ENCODE data around the gene WDR27.
A peak's percentile ranks its signal among the peaks of the same experiment; 100 is the strongest.

WDR27 gene

DNA sequence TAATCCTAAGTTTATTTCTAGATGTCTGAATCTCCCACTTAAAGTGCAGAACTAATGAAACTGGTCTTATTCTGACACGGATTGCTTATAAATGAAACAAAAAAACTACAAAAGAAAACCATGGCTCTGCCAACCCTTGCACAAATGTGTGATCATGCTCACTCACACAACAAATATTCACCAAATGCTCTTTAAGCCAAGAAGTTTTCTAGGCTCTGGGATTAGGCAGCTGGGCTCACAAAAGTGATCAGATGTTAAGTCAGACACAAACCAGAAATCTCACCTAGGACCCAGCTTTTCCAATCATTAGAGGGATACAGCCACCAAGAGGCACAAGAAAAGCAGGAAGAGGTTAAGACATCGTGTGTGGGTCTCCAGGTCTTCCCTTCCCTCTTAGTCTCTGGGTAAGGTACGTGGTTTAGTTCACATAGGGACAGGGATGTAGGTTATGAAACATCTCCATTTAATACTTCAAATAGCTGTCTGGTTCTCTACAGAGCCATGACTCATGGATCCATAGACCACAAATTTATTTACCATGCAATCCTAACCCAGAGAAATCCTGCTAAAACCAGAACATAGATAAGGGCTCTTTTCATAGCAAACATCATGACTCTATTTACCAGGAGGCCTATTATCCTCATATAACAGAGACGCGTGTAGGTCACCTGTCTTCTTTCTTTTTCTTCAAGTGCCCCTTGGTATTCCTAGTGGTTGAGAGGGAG, 165.2 kb downstream of the WDR27 start:
- no CpG with 5 or more reads among the region's 5 CpGs for WGBS, 2 donors (ENCODE audit: extremely low coverage in 2 of 2, insufficient read length in 2 of 2, insufficient replicate concordance in 1 of 2)
- Histone ChIP-seq H4K91ac (ENCODE audit: low read depth, low read length, poor library complexity) (no peak overlapping the region), H2BK5ac (ENCODE audit: low read length) (no peak overlapping the region), H3K14ac (ENCODE audit: low read length) (no peak overlapping the region), H3K79me1 (ENCODE audit: low read depth, low read length) (peaks cover 2% of the 10 kb centered on the region), H2AFZ (ENCODE audit: low read length) (no peak overlapping the region), H4K8ac (ENCODE audit: low read depth, low read length) (no peak overlapping the region), H3K36me3 (replicated peaks in 1 of 2; ENCODE audit: control insufficient read depth in 2 of 2, insufficient read depth in 2 of 2, low read length in 2 of 2) (peaks cover 0 to 3% of the 10 kb centered on the region in 2 donors), H3K4me3 (ENCODE audit: low read length in 2 of 2) (no peak overlapping the region), H3K4me1 (ENCODE audit: control insufficient read depth in 2 of 2, insufficient read depth in 1 of 2, low read depth in 1 of 2, low read length in 2 of 2) (no peaks in the 10 kb centered on the region), H2BK120ac (ENCODE audit: low read depth, low read length) (no peak overlapping the region), H3K4me2 (ENCODE audit: insufficient read depth, low read length, poor library complexity, severe bottlenecking) (no peak overlapping the region), H3K9ac (ENCODE audit: low read depth, low read length, poor library complexity) (no peak overlapping the region), H3K27me3 (ENCODE audit: control insufficient read depth in 3 of 3, insufficient read depth in 3 of 3, low read depth in 1 of 3, low read length in 3 of 3) (no peaks in the 10 kb centered on the region), H2AK5ac (ENCODE audit: low read depth, low read length) (no peak overlapping the region), H3K4ac (ENCODE audit: low read length) (no peak overlapping the region), H3K18ac (ENCODE audit: low read length) (no peak overlapping the region), H3K23ac (ENCODE audit: low read depth, low read length, poor library complexity) (no peak overlapping the region), H2BK12ac (ENCODE audit: low read length) (no peak overlapping the region), H2BK15ac (ENCODE audit: low read length) (no peak overlapping the region), H3K27ac (replicated peaks; ENCODE audit: low read length) (no peak overlapping the region), H3K9me3 (replicated peaks in 1 of 2; ENCODE audit: control insufficient read depth in 2 of 2, insufficient read depth in 1 of 2, low read depth in 1 of 2, low read length in 2 of 2) (peaks cover 8 to 32% of the 10 kb centered on the region in 2 donors)
- DNase-seq (ENCODE audit: low spot score), result no peak

DNA sequence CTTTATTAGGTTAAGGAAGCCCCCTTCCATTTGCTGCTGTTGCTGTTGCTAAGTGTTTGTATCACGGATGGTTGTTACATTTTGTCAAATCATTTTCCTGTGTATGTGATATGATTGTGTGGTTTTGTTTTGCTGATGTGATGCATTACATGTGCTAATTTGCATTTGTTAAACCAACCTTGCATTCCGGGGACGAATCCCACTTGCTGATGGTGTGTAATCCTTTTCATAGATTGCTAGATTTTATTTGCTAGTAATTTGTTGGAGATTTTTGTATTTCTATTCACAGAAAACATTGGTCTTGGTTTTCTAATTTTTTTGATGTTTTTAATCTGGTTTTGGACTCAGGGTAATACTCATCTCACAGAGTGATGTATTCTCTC, 167.8 kb downstream of the WDR27 start:
- Histone ChIP-seq H3K4ac (ENCODE audit: low read length) (no peak overlapping the region), H2AFZ (ENCODE audit: low read length) (no peak overlapping the region), H3K18ac (ENCODE audit: low read length) (no peak overlapping the region), H3K4me2 (ENCODE audit: insufficient read depth, low read length, poor library complexity, severe bottlenecking) (no peak overlapping the region), H3K79me1 (ENCODE audit: low read depth, low read length) (peaks cover 2% of the 10 kb centered on the region), H4K91ac (ENCODE audit: low read depth, low read length, poor library complexity) (no peak overlapping the region), H3K4me1 (ENCODE audit: control insufficient read depth in 2 of 2, insufficient read depth in 1 of 2, low read depth in 1 of 2, low read length in 2 of 2) (peaks cover 2 to 3% of the 10 kb centered on the region in 2 donors), H3K36me3 (replicated peaks in 1 of 2; ENCODE audit: control insufficient read depth in 2 of 2, insufficient read depth in 2 of 2, low read length in 2 of 2) (peaks cover 0 to 3% of the 10 kb centered on the region in 2 donors), H2BK12ac (ENCODE audit: low read length) (no peak overlapping the region), H3K27ac (replicated peaks; ENCODE audit: low read length) (no peak overlapping the region), H3K4me3 (ENCODE audit: low read length in 2 of 2) (no peak overlapping the region), H2BK5ac (ENCODE audit: low read length) (no peak overlapping the region), H4K8ac (ENCODE audit: low read depth, low read length) (no peak overlapping the region), H2BK15ac (ENCODE audit: low read length) (no peak overlapping the region), H3K9me3 (replicated peaks in 1 of 2; ENCODE audit: control insufficient read depth in 2 of 2, insufficient read depth in 1 of 2, low read depth in 1 of 2, low read length in 2 of 2) (peaks cover 8 to 32% of the 10 kb centered on the region in 2 donors), H3K9ac (ENCODE audit: low read depth, low read length, poor library complexity) (no peak overlapping the region), H3K27me3 (ENCODE audit: control insufficient read depth in 3 of 3, insufficient read depth in 3 of 3, low read depth in 1 of 3, low read length in 3 of 3) (no peaks in the 10 kb centered on the region), H2BK120ac (ENCODE audit: low read depth, low read length) (no peak overlapping the region), H3K14ac (ENCODE audit: low read length) (no peak overlapping the region), H3K23ac (ENCODE audit: low read depth, low read length, poor library complexity) (no peak overlapping the region), H2AK5ac (ENCODE audit: low read depth, low read length) (no peak overlapping the region)
- no peak for DNase-seq (ENCODE audit: low spot score)
- WGBS, 2 donors (ENCODE audit: extremely low coverage in 2 of 2, insufficient read length in 2 of 2, insufficient replicate concordance in 1 of 2), result no CpG with 5 or more reads among the region's 3 CpGs

DNA sequence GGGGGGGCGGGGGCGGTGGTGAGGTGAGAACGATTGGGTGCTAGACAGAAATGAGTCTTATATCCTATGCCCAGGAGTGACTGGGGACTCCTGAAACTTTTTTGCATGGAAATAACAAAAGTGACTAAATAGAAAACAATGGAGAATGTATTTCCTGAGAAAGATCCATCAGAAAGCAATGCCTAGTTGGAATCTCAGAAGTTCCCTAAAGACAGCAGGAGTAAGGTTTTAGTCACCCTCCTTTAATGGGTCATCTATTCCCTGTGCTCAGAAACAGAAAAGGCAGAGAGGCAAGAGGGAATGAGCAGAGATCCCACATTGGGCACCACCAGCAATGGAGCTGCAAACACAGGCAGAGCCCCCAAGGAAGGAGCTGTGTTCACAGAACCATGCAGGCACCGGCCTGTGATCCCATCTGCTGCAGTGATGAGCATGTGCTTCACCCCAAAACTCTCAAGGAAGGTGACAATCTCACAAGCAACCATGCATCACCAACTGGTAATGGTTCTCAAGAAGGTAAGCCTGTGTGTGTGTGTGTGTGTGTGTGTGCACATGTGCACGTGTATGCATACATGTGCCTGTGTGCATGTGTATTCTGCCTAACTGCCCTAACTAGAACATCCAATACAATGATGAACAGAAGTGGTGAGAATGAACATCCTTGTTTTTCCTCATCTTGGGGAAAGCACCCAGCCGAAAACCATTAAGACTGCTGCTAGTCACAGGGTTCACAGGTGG, 168.4 kb downstream of the WDR27 start:
- H2BK12ac ChIP-seq (ENCODE audit: low read length), result no peak overlapping the region
- H3K4me3 ChIP-seq (ENCODE audit: low read length in 2 of 2), result no peak overlapping the region
- H3K27ac ChIP-seq (replicated peaks; ENCODE audit: low read length), result no peak overlapping the region
- H3K23ac ChIP-seq (ENCODE audit: low read depth, low read length, poor library complexity), result no peak overlapping the region
- H3K18ac ChIP-seq (ENCODE audit: low read length), result no peak overlapping the region
- H3K27me3 ChIP-seq (ENCODE audit: control insufficient read depth in 3 of 3, insufficient read depth in 3 of 3, low read depth in 1 of 3, low read length in 3 of 3), result no peaks in the 10 kb centered on the region
- no peak for DNase-seq (ENCODE audit: low spot score)
- H2BK5ac ChIP-seq (ENCODE audit: low read length), result no peak overlapping the region
- H3K79me1 ChIP-seq (ENCODE audit: low read depth, low read length), result peaks cover 2% of the 10 kb centered on the region
- H3K4ac ChIP-seq (ENCODE audit: low read length), result no peak overlapping the region
- H3K4me1 ChIP-seq (ENCODE audit: control insufficient read depth in 2 of 2, insufficient read depth in 1 of 2, low read depth in 1 of 2, low read length in 2 of 2), result peaks cover 2 to 3% of the 10 kb centered on the region in 2 donors
- no peak overlapping the region for H3K4me2 ChIP-seq (ENCODE audit: insufficient read depth, low read length, poor library complexity, severe bottlenecking)
- H3K14ac ChIP-seq (ENCODE audit: low read length), result no peak overlapping the region
- peaks cover 0 to 3% of the 10 kb centered on the region in 2 donors for H3K36me3 ChIP-seq (replicated peaks in 1 of 2; ENCODE audit: control insufficient read depth in 2 of 2, insufficient read depth in 2 of 2, low read length in 2 of 2)
- H4K8ac ChIP-seq (ENCODE audit: low read depth, low read length), result no peak overlapping the region
- H4K91ac ChIP-seq (ENCODE audit: low read depth, low read length, poor library complexity), result no peak overlapping the region
- WGBS, 2 donors (ENCODE audit: extremely low coverage in 2 of 2, insufficient read length in 2 of 2, insufficient replicate concordance in 1 of 2), result no CpG with 5 or more reads among the region's 6 CpGs
- peak overlapping the region; percentile 12 for H3K9ac ChIP-seq (ENCODE audit: low read depth, low read length, poor library complexity)
- no peak overlapping the region for H2BK120ac ChIP-seq (ENCODE audit: low read depth, low read length)
- H2BK15ac ChIP-seq (ENCODE audit: low read length), result no peak overlapping the region
- no peak overlapping the region for H2AFZ ChIP-seq (ENCODE audit: low read length)
- peaks cover 8 to 32% of the 10 kb centered on the region in 2 donors for H3K9me3 ChIP-seq (replicated peaks in 1 of 2; ENCODE audit: control insufficient read depth in 2 of 2, insufficient read depth in 1 of 2, low read depth in 1 of 2, low read length in 2 of 2)
- no peak overlapping the region for H2AK5ac ChIP-seq (ENCODE audit: low read depth, low read length)

DNA sequence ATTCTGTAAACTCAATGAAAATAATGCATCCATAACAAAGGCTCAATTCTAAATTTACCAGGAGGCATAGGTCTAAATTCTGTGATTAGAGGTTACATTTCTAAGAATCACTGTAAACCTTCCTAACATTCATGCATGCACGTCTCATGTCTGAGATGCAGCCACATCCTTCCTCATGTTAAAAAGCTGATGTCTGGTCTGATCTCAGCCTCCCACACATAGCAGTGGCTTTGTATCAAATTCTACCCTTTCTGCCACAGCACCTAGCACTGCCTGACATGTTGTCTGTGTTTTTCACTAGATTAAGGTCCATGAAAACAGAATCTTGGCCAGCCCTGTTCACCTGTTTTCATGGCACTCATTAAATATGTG, 171.1 kb downstream of the WDR27 start:
- H4K91ac ChIP-seq (ENCODE audit: low read depth, low read length, poor library complexity), result no peak overlapping the region
- H3K4me1 ChIP-seq (ENCODE audit: control insufficient read depth in 2 of 2, insufficient read depth in 1 of 2, low read depth in 1 of 2, low read length in 2 of 2), result peaks cover 2 to 3% of the 10 kb centered on the region in 2 donors
- H3K4me3 ChIP-seq (ENCODE audit: low read length in 2 of 2), result no peak overlapping the region
- H3K79me1 ChIP-seq (ENCODE audit: low read depth, low read length), result peaks cover 2% of the 10 kb centered on the region
- WGBS, 2 donors (ENCODE audit: extremely low coverage in 2 of 2, insufficient read length in 2 of 2, insufficient replicate concordance in 1 of 2), result no CpG with 5 or more reads among the region's 1 CpG
- no peak overlapping the region for H3K23ac ChIP-seq (ENCODE audit: low read depth, low read length, poor library complexity)
- H3K9ac ChIP-seq (ENCODE audit: low read depth, low read length, poor library complexity), result no peak overlapping the region
- H2AFZ ChIP-seq (ENCODE audit: low read length), result no peak overlapping the region
- H2BK120ac ChIP-seq (ENCODE audit: low read depth, low read length), result no peak overlapping the region
- H2BK15ac ChIP-seq (ENCODE audit: low read length), result no peak overlapping the region
- H3K14ac ChIP-seq (ENCODE audit: low read length), result no peak overlapping the region
- peaks cover 6 to 24% of the 10 kb centered on the region in 2 donors for H3K9me3 ChIP-seq (replicated peaks in 1 of 2; ENCODE audit: control insufficient read depth in 2 of 2, insufficient read depth in 1 of 2, low read depth in 1 of 2, low read length in 2 of 2)
- DNase-seq (ENCODE audit: low spot score), result no peak
- H2BK12ac ChIP-seq (ENCODE audit: low read length), result no peak overlapping the region
- H2BK5ac ChIP-seq (ENCODE audit: low read length), result no peak overlapping the region
- peaks cover 0 to 3% of the 10 kb centered on the region in 2 donors for H3K36me3 ChIP-seq (replicated peaks in 1 of 2; ENCODE audit: control insufficient read depth in 2 of 2, insufficient read depth in 2 of 2, low read length in 2 of 2)
- H3K4ac ChIP-seq (ENCODE audit: low read length), result no peak overlapping the region
- H3K18ac ChIP-seq (ENCODE audit: low read length), result no peak overlapping the region
- H2AK5ac ChIP-seq (ENCODE audit: low read depth, low read length), result no peak overlapping the region
- no peak overlapping the region for H3K4me2 ChIP-seq (ENCODE audit: insufficient read depth, low read length, poor library complexity, severe bottlenecking)
- H3K27ac ChIP-seq (replicated peaks; ENCODE audit: low read length), result no peak overlapping the region
- H4K8ac ChIP-seq (ENCODE audit: low read depth, low read length), result no peak overlapping the region
- H3K27me3 ChIP-seq (ENCODE audit: control insufficient read depth in 3 of 3, insufficient read depth in 3 of 3, low read depth in 1 of 3, low read length in 3 of 3), result no peaks in the 10 kb centered on the region
